ENCODE results near the gene HTR3E. TPM values are rescaled to one million over a fixed set of nuclear protein-coding genes. Genes with fewer than 3 reads are reported as not detected.
"Not testable (repeated sequence)": the region's sequence is repeated elsewhere in the genome, so short reads cannot be mapped to it uniquely, and the experiment has no call there.

The HTR3E gene
- total RNA-seq, 4 donors from 2014 or later: not detected

GRCh38 chr3:184144505-184144904, 47.6 kb downstream of the HTR3E start:
- no peaks in the 10 kb centered on the region for H3K9me3 ChIP-seq

GRCh38 chr3:184145111-184145524, 48.3 kb downstream of the HTR3E start:
- Histone ChIP-seq H3K36me3 (no peaks in the 10 kb centered on the region), H3K27ac (no peak overlapping the region), H3K4me3 (no peak overlapping the region), H3K27me3 (no peaks in the 10 kb centered on the region), H3K9me3 (no peaks in the 10 kb centered on the region), H3K4me1 (no peaks in the 10 kb centered on the region)
- intact Hi-C loops (cut with DNase I; ENCODE audit: low total_unique reads): no loop called here
- DNase-seq: peak in 1 of 2 donors; percentile 37
- TF ChIP-seq CTCF (IDR thresholded peaks at IDR 0.05) (peak; percentile 23 to 42 (median 30)), POLR2A (IDR thresholded peaks at IDR 0.05) (no peak)

More at GRCh38 chr3:184144505-184144904, 47.6 kb downstream of the HTR3E start:
- no peaks in the 10 kb centered on the region for H3K36me3 ChIP-seq
- no peak for DNase-seq
- no peak for TF ChIP-seq CTCF (IDR thresholded peaks at IDR 0.05)
- TF ChIP-seq POLR2A (IDR thresholded peaks at IDR 0.05): no peak
- H3K27me3 ChIP-seq: no peaks in the 10 kb centered on the region
- no peak overlapping the region for H3K4me3 ChIP-seq
- H3K27ac ChIP-seq: no peak overlapping the region
- no peaks in the 10 kb centered on the region for H3K4me1 ChIP-seq
- intact Hi-C loops (cut with DNase I; ENCODE audit: low total_unique reads): no loop called here

GRCh38 chr3:184145751-184146270, 48.9 kb downstream of the HTR3E start:
- no peaks in the 10 kb centered on the region for H3K36me3 ChIP-seq
- no peak overlapping the region for H3K27ac ChIP-seq
- intact Hi-C loops (cut with DNase I; ENCODE audit: low total_unique reads): no loop called here
- H3K9me3 ChIP-seq: no peaks in the 10 kb centered on the region
- H3K4me3 ChIP-seq: no peak overlapping the region
- no peak for DNase-seq
- H3K4me1 ChIP-seq: no peaks in the 10 kb centered on the region
- H3K27me3 ChIP-seq: no peaks in the 10 kb centered on the region
- TF ChIP-seq CTCF (IDR thresholded peaks at IDR 0.05) (no peak), POLR2A (IDR thresholded peaks at IDR 0.05) (no peak)

GRCh38 chr3:184148076-184148475, 51.2 kb downstream of the HTR3E start:
- H3K27ac ChIP-seq: no peak overlapping the region
- DNase-seq: no peak
- TF ChIP-seq POLR2A (IDR thresholded peaks at IDR 0.05) (no peak), CTCF (IDR thresholded peaks at IDR 0.05) (no peak)
- intact Hi-C loops (cut with DNase I; ENCODE audit: low total_unique reads): no loop called here
- H3K4me1 ChIP-seq: no peaks in the 10 kb centered on the region
- no peak overlapping the region for H3K4me3 ChIP-seq
- no peaks in the 10 kb centered on the region for H3K36me3 ChIP-seq
- H3K9me3 ChIP-seq: no peaks in the 10 kb centered on the region
- no peaks in the 10 kb centered on the region for H3K27me3 ChIP-seq

- intact Hi-C loops (cut with DNase I; ENCODE audit: low total_unique reads): no loop called here
- H3K4me3 ChIP-seq: no peak overlapping the region
- no peaks in the 10 kb centered on the region for H3K36me3 ChIP-seq
- DNase-seq: no peak
- H3K27me3 ChIP-seq: no peaks in the 10 kb centered on the region
- TF ChIP-seq CTCF (IDR thresholded peaks at IDR 0.05): no peak
- no peak for TF ChIP-seq POLR2A (IDR thresholded peaks at IDR 0.05)
- H3K9me3 ChIP-seq: no peaks in the 10 kb centered on the region
- no peaks in the 10 kb centered on the region for H3K4me1 ChIP-seq
- H3K27ac ChIP-seq: no peak overlapping the region
Observed at GRCh38 chr3:184149123-184149522, 52.3 kb downstream of the HTR3E start.

- H3K4me3 ChIP-seq; H3K36me3 ChIP-seq; H3K27me3 ChIP-seq; DNase-seq; intact Hi-C loops (cut with DNase I; ENCODE audit: low total_unique reads); H3K4me1 ChIP-seq; H3K9me3 ChIP-seq; H3K27ac ChIP-seq: not testable (repeated sequence)
Observed at GRCh38 chr3:184149770-184150169, 52.9 kb downstream of the HTR3E start.
